ENCODE results near the gene TMEM167B. TPM values are rescaled to one million over a fixed set of nuclear protein-coding genes. Genes with fewer than 3 reads are reported as not detected.
A peak's percentile ranks its signal among the peaks of the same experiment; 100 is the strongest.

Gene TMEM167B
- polyA plus RNA-seq, 1 donor = 31.5 TPM

DNA sequence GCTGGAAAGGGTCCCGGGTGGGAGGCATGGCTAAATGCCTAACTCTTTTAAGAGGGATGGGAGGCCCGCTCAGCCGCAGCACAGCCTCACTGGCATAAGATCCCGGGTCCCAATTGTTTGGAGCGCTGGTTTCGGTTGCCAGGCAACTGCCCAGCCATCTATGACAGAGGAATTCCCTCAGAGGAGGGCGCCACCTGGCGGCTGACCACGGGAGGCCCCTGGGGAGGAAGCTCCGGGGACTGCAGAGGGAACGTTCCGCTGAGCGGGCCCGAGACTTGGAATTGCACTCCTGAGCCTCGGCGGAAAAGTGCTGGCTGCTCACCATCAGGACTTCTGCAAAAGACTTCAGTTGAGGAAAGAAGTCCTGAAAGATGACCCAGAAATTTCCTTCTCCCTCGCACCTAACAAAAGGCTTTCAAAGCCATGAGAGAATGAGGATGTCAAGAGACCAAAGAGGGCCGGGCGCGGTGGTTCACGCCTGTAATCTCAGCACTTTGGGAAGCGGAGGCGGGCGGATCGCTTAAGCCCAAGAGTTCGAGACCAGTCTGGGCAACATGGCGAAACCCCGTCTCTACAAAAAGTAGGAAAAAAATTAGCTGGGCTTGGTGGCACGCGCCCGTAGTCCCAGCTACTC is 22.2 kb downstream of the TMEM167B start:
- Histone ChIP-seq H3K4me1 (ENCODE audit: control insufficient read depth, insufficient read depth, low read length) (peaks cover 13% of the 10 kb centered on the region), H3K4me3 (ENCODE audit: low read length) (no peak overlapping the region), H3K9me3 (ENCODE audit: control insufficient read depth, low read depth, low read length) (peaks cover 4% of the 10 kb centered on the region), H3K27me3 (ENCODE audit: control insufficient read depth, insufficient read depth, low read length) (peaks cover 18% of the 10 kb centered on the region), H3K27ac (ENCODE audit: low read length) (no peak overlapping the region), H3K36me3 (ENCODE audit: control insufficient read depth, insufficient read depth, low read length) (no peaks in the 10 kb centered on the region)
- peak; percentile 85 to 89 for DNase-seq
- WGBS (ENCODE audit: insufficient coverage, low lambda C conversion rate) = no CpG with 5 or more reads among the region's 31 CpGs

DNA sequence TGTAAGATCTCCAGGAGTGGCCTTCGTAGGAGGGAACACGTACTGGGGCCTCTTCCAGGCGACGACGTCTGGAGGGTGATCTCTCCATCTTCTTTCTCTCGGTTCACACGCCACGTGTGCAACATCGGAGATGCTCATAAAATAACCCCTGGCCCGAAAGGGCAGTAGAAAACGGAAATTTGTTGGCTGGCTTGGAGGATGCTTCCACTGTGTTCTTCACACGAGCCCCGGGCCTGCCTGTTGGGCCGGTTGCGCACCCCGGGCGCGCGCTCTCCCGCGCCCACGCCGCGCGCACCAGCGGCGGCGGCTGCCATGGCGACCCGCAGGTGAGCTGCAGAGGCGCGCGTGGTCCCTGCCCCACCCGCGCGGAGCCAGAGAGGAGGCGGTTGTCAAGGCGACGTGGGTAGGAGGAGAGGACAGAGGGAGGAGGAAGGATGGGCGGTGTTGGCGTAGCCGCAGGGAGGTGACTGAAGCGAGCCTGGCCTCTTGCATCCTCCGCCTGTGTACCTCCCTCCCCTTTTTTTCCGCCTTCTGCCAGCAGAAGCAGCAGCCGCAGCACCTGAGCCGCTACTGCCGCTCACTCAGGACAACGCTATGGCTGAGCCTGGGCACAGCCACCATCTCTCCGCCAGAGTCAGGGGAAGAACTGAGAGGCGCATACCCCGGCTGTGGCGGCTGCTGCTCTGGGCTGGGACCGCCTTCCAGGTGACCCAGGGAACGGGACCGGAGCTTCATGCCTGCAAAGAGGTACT is 23.2 kb downstream of the TMEM167B start, which contains the start of gene ELAPOR1:
Gene ELAPOR1 (plus strand): TSS at position 526 of the 752 bp plus-strand sequence. CDS start 69 bp downstream, at position 595.
- WGBS (ENCODE audit: insufficient coverage, low lambda C conversion rate) = no CpG with 5 or more reads among the region's 56 CpGs
- no peaks in the 10 kb centered on the region for H3K36me3 ChIP-seq (ENCODE audit: control insufficient read depth, insufficient read depth, low read length)
- peaks cover 13% of the 10 kb centered on the region for H3K4me1 ChIP-seq (ENCODE audit: control insufficient read depth, insufficient read depth, low read length)
- H3K27ac ChIP-seq (ENCODE audit: low read length) = peak within 1 kb of the TSS; percentile 44
- H3K4me3 ChIP-seq (ENCODE audit: low read length) = peak within 1 kb of the TSS; percentile 63
- peaks cover 18% of the 10 kb centered on the region for H3K27me3 ChIP-seq (ENCODE audit: control insufficient read depth, insufficient read depth, low read length)
- DNase-seq = peak; percentile 63 to 87
- H3K9me3 ChIP-seq (ENCODE audit: control insufficient read depth, low read depth, low read length) = peaks cover 4% of the 10 kb centered on the region

DNA sequence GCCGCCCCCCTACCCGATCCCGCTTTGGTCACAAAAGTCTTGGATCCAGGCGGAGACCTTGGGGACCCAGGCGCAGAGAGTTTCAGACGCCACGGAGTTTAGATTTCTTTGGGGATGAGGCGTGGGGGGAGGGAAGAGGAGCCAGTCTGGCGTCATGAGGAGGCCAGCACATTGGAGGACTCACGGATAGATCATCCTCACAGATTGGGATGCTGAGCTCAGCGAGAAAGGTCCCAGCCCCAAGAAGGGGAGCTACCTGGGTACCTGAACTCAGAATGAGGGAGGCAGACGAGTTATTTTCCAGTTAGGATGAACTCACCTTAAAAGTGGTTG is 23.7 kb downstream of the TMEM167B start:
- Histone ChIP-seq H3K27ac (ENCODE audit: low read length) (peak overlapping the region; percentile 44), H3K27me3 (ENCODE audit: control insufficient read depth, insufficient read depth, low read length) (peaks cover 18% of the 10 kb centered on the region), H3K9me3 (ENCODE audit: control insufficient read depth, low read depth, low read length) (peaks cover 4% of the 10 kb centered on the region), H3K4me1 (ENCODE audit: control insufficient read depth, insufficient read depth, low read length) (peaks cover 13% of the 10 kb centered on the region), H3K4me3 (ENCODE audit: low read length) (peak overlapping the region; percentile 63), H3K36me3 (ENCODE audit: control insufficient read depth, insufficient read depth, low read length) (no peaks in the 10 kb centered on the region)
- 44% methylated on average over 1 of the region's 12 CpGs for WGBS (ENCODE audit: insufficient coverage, low lambda C conversion rate)
- DNase-seq = peak in 1 of 2 donors; percentile 49

DNA sequence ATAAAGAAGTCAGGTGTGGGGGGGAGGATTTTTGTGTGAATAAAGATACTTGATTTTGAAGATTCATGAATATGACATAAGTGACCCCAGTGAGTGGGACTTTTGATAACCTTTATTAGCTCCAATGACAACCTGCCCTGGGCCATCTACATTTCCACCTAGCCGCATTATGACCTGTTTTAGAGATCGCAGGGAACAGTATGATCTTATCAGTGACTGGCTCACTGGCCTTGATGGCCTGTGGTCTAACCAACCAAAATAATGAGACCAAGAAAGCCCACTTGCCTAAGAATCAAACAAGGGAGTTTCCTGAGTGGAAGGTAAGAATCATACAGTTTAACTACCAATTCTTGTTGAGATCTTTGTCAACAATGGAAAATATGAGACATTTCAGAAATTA is 25.1 kb downstream of the TMEM167B start:
- Histone ChIP-seq H3K4me3 (ENCODE audit: low read length) (no peak overlapping the region), H3K27me3 (ENCODE audit: control insufficient read depth, insufficient read depth, low read length) (peaks cover 18% of the 10 kb centered on the region), H3K27ac (ENCODE audit: low read length) (no peak overlapping the region), H3K9me3 (ENCODE audit: control insufficient read depth, low read depth, low read length) (peaks cover 4% of the 10 kb centered on the region), H3K4me1 (ENCODE audit: control insufficient read depth, insufficient read depth, low read length) (peaks cover 13% of the 10 kb centered on the region), H3K36me3 (ENCODE audit: control insufficient read depth, insufficient read depth, low read length) (no peaks in the 10 kb centered on the region)
- WGBS (ENCODE audit: insufficient coverage, low lambda C conversion rate) = no CpG with 5 or more reads among the region's 2 CpGs
- DNase-seq = no peak

DNA sequence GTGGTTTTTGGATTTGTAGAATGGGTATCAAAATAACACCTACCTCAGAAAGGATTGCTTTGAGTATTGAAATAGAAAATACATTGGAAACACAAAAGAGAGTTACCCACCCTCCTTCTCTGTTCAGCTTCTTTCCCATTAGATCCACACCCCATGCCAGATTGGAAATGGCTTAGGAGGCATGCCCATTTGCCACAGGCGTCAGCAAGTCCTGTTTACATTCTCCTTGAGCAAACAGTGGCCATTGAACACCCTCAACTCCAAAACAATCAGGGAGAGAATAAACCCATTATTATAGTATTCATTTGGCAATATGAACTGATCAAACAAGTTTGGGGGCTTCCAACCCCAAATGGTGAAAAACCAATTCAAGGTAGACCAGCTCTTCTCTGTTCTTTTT is 25.7 kb downstream of the TMEM167B start:
- peaks cover 13% of the 10 kb centered on the region for H3K4me1 ChIP-seq (ENCODE audit: control insufficient read depth, insufficient read depth, low read length)
- H3K27me3 ChIP-seq (ENCODE audit: control insufficient read depth, insufficient read depth, low read length) = peaks cover 18% of the 10 kb centered on the region
- H3K9me3 ChIP-seq (ENCODE audit: control insufficient read depth, low read depth, low read length) = peaks cover 4% of the 10 kb centered on the region
- WGBS (ENCODE audit: insufficient coverage, low lambda C conversion rate) = 20% methylated on average over 1 of the region's 1 CpG
- DNase-seq = no peak
- no peak overlapping the region for H3K27ac ChIP-seq (ENCODE audit: low read length)
- no peaks in the 10 kb centered on the region for H3K36me3 ChIP-seq (ENCODE audit: control insufficient read depth, insufficient read depth, low read length)
- no peak overlapping the region for H3K4me3 ChIP-seq (ENCODE audit: low read length)

DNA sequence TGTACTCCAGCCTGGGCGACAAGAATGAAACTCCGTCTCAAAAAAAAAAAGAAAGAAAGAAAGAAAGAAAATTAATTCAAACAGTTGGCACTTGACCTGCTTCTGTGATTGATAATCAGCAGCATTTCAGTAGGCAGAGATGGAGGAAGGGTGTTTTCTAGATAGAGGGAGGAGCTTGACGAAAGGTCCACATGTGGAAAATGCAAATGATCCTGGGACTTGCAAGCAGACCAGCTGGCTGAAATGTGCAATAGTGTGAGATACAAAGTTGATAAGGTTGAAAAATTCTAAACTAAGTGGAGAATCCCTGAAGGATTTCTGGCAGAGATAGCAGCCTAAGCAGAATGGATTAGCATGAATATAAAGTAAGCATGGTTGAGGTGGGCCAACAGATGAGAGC is 27.5 kb downstream of the TMEM167B start:
- DNase-seq = peak in 1 of 2 donors; percentile 9
- 89% methylated on average over 3 of the region's 3 CpGs for WGBS (ENCODE audit: insufficient coverage, low lambda C conversion rate)
- no peak overlapping the region for H3K4me3 ChIP-seq (ENCODE audit: low read length)
- peaks cover 4% of the 10 kb centered on the region for H3K9me3 ChIP-seq (ENCODE audit: control insufficient read depth, low read depth, low read length)
- peaks cover 15% of the 10 kb centered on the region for H3K27me3 ChIP-seq (ENCODE audit: control insufficient read depth, insufficient read depth, low read length)
- no peaks in the 10 kb centered on the region for H3K36me3 ChIP-seq (ENCODE audit: control insufficient read depth, insufficient read depth, low read length)
- no peak overlapping the region for H3K27ac ChIP-seq (ENCODE audit: low read length)
- H3K4me1 ChIP-seq (ENCODE audit: control insufficient read depth, insufficient read depth, low read length) = peaks cover 5% of the 10 kb centered on the region

DNA sequence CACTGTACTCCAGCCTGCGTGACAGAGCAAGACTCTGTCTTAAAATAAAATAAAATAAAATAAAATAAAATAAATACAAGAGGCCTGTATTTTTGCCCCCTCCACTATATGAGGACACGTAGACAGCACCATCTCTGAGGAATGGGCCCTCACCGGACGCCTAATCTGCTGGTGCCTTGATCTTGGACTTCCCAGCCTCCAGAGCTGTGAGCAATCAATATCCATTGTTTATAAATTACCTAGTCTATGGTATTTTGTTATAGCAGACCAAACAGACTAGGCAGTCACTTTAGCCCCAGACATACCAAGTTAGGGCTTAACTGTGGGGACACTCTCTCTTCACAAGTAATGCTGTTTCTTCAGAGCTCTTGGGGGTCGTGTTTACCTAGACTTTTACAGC is 29.8 kb downstream of the TMEM167B start:
- H3K27me3 ChIP-seq (ENCODE audit: control insufficient read depth, insufficient read depth, low read length) = no peaks in the 10 kb centered on the region
- no peaks in the 10 kb centered on the region for H3K36me3 ChIP-seq (ENCODE audit: control insufficient read depth, insufficient read depth, low read length)
- no peaks in the 10 kb centered on the region for H3K4me1 ChIP-seq (ENCODE audit: control insufficient read depth, insufficient read depth, low read length)
- WGBS (ENCODE audit: insufficient coverage, low lambda C conversion rate) = 100% methylated on average over 2 of the region's 5 CpGs
- no peaks in the 10 kb centered on the region for H3K9me3 ChIP-seq (ENCODE audit: control insufficient read depth, low read depth, low read length)
- no peak overlapping the region for H3K4me3 ChIP-seq (ENCODE audit: low read length)
- no peak for DNase-seq
- no peak overlapping the region for H3K27ac ChIP-seq (ENCODE audit: low read length)

DNA sequence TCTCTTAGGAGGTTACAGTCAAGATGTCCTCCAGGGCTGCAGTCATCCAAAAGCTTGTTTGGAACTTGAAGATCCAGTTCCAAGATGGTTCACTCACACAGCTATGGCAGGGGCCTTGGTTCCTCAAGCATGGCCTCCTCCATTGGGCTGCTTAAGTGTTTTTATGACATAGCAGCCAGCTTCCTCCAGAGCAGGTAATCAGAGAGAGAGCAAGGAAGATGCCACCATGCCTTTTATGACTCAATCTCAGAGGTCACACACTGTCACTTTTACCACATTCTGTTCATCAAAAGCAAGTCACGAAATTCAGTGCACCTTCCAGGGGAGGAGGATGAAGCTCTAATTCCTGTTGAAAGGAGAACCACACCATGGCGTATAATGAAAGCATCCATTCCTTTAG is 40.5 kb downstream of the TMEM167B start:
- no peaks in the 10 kb centered on the region for H3K27me3 ChIP-seq (ENCODE audit: control insufficient read depth, insufficient read depth, low read length)
- H3K4me1 ChIP-seq (ENCODE audit: control insufficient read depth, insufficient read depth, low read length) = peaks cover 25% of the 10 kb centered on the region
- no peak overlapping the region for H3K4me3 ChIP-seq (ENCODE audit: low read length)
- H3K9me3 ChIP-seq (ENCODE audit: control insufficient read depth, low read depth, low read length) = no peaks in the 10 kb centered on the region
- no peaks in the 10 kb centered on the region for H3K36me3 ChIP-seq (ENCODE audit: control insufficient read depth, insufficient read depth, low read length)
- no peak for DNase-seq
- WGBS (ENCODE audit: insufficient coverage, low lambda C conversion rate) = no CpG with 5 or more reads among the region's 2 CpGs
- H3K27ac ChIP-seq (ENCODE audit: low read length) = no peak overlapping the region

DNA sequence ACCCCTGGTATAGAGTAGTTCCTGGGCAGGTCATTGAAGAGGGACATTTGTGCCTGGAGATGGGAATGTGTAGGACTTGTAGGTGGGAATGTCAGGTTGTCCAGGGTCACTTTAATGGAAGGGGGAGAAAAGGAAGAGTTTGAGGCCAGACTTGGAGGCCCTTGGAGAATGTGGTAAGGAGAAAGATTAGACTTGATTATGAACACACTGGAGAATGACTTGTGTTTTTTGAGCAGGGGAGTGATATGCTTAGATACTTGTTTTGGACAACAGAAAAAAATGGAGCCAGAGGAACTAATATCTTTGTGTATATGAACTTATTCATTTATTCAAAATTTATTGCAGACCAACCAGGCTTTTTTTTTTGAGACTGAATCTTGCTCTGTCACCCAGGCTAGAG is 41.2 kb downstream of the TMEM167B start:
- Histone ChIP-seq H3K4me3 (ENCODE audit: low read length) (no peak overlapping the region), H3K9me3 (ENCODE audit: control insufficient read depth, low read depth, low read length) (no peaks in the 10 kb centered on the region), H3K27ac (ENCODE audit: low read length) (no peak overlapping the region), H3K4me1 (ENCODE audit: control insufficient read depth, insufficient read depth, low read length) (peaks cover 32% of the 10 kb centered on the region), H3K27me3 (ENCODE audit: control insufficient read depth, insufficient read depth, low read length) (no peaks in the 10 kb centered on the region), H3K36me3 (ENCODE audit: control insufficient read depth, insufficient read depth, low read length) (no peaks in the 10 kb centered on the region)
- DNase-seq = no peak

DNA sequence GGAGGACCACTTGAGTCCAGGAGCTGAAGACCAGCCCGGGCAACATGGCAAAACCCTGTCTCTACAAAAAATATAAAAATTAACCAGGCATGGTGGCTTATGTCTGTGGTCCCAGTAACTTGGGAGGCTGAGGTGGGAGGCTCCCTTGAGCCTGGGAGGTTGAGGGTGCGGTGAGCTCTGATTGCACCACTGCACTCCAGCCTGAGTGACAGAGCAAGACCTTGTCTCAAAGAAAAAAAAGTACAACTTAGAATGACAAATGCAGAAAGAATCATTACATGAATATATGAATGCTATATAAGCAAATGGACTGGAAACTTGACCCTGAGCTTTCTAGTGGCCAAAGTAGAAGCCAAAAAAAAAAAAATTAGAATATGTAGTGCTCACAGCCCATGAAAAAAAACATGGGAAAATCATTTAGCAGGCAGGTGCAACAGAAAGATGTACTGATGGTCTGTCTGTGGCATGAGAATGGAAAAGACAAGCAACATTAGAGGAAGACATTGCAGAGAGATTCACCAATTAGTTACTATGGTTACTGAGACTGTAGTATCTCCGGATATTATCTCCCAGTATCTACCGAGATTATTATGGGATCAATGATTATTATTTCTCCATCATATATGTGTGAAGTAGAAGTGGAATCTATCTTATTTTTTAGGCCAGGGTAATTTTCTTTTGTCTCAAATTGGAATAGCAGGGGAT is 42.6 kb downstream of the TMEM167B start:
- Histone ChIP-seq H3K36me3 (ENCODE audit: control insufficient read depth, insufficient read depth, low read length) (no peaks in the 10 kb centered on the region), H3K9me3 (ENCODE audit: control insufficient read depth, low read depth, low read length) (no peaks in the 10 kb centered on the region), H3K27me3 (ENCODE audit: control insufficient read depth, insufficient read depth, low read length) (no peaks in the 10 kb centered on the region), H3K27ac (ENCODE audit: low read length) (peak overlapping the region; percentile 95), H3K4me1 (ENCODE audit: control insufficient read depth, insufficient read depth, low read length) (peaks cover 41% of the 10 kb centered on the region), H3K4me3 (ENCODE audit: low read length) (no peak overlapping the region)
- DNase-seq = no peak
- WGBS (ENCODE audit: insufficient coverage, low lambda C conversion rate) = 40% methylated on average over 1 of the region's 4 CpGs
